Measurements from ENCODE around the gene SLC17A8. TPM values are rescaled to one million over a fixed set of nuclear protein-coding genes. Genes with fewer than 3 reads are reported as not detected.

The SLC17A8 gene
- polyA plus RNA-seq, 1 donor (not counting 4 experiments of a cell fraction or from before 2014, with no cell fraction given) = not detected

- H3K9me1 ChIP-seq (ENCODE audit: control insufficient read depth, extremely low read depth, insufficient read depth, low read length) = no peaks in the 10 kb centered on the region
- no peaks in the 10 kb centered on the region for H3K27me3 ChIP-seq (ENCODE audit: control insufficient read depth, extremely low read depth, insufficient read depth, low read length)
- H3K9ac ChIP-seq (ENCODE audit: control insufficient read depth, extremely low read depth, insufficient read depth, low read length) = no peak overlapping the region
- no peaks in the 10 kb centered on the region for H3K9me3 ChIP-seq (ENCODE audit: control insufficient read depth, low read depth, low read length)
- H3K4me3 ChIP-seq (ENCODE audit: control insufficient read depth in 2 of 3, extremely low read depth in 1 of 3, insufficient read depth in 2 of 3, low read depth in 1 of 3, low read length in 3 of 3) = no peak overlapping the region
- dilution Hi-C loops (cut with MboI; ENCODE audit: extremely low pct_ligation_motif_present, low sequenced_read_pairs) = no loop called here
- no peak overlapping the region for H3K4me2 ChIP-seq (ENCODE audit: control insufficient read depth, extremely low read depth, insufficient read depth, low read depth, low read length)
- no peaks in the 10 kb centered on the region for H3K36me3 ChIP-seq (ENCODE audit: control insufficient read depth in 2 of 2, extremely low read depth in 1 of 2, insufficient read depth in 2 of 2, low read length in 2 of 2)
- TF ChIP-seq EZH2 (IDR thresholded peaks at IDR 0.05; ENCODE audit: low read length) (no peak), CTCF (optimal IDR thresholded peaks at IDR 0.05 in 1 of 3, IDR thresholded peaks at IDR 0.05 in 1 of 3, conservative IDR thresholded peaks at IDR 0.05 in 1 of 3; ENCODE audit: extremely low read depth in 1 of 3, insufficient read depth in 2 of 3, low read length in 3 of 3) (no peak)
- FAIRE-seq = no peak
- no peaks in the 10 kb centered on the region for H4K20me1 ChIP-seq (ENCODE audit: control insufficient read depth, extremely low read depth, insufficient read depth, low read length)
- DNase-seq (ENCODE audit: low read depth, low spot score) = no peak
- no peaks in the 10 kb centered on the region for H3K79me2 ChIP-seq (ENCODE audit: control insufficient read depth, insufficient read depth, low read length)
- H3K4me1 ChIP-seq (ENCODE audit: control insufficient read depth, extremely low read depth, insufficient read depth, low read length) = no peaks in the 10 kb centered on the region
- H2AFZ ChIP-seq (ENCODE audit: control insufficient read depth, low read length) = no peak overlapping the region
- H3K27ac ChIP-seq (ENCODE audit: control insufficient read depth, insufficient read depth, low read length) = no peak overlapping the region
These were observed 11.7 kb upstream of the SLC17A8 start for GRCh38 chr12:100345020-100345767.

DNA sequence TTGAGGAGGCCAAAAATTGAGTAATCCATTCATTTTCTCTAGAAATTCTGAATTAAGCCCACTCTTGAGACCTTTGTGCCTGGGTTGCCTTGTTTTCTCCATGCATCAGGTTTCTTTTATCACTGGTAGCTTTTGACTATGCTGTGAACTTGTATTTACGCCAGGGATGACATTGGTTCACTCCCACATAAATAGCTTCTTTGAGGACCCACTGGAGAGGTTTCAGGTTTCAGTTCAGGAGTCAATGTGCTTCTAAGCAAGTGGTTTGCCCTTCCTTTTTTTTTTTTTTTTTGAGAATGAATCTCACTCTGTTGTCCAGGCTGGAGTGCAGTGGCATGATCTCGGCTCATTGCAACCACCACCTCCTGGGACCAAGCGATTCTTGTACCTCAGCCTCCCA, 10.2 kb upstream of the SLC17A8 start:
- no peaks in the 10 kb centered on the region for H3K36me3 ChIP-seq (ENCODE audit: control insufficient read depth in 2 of 2, extremely low read depth in 1 of 2, insufficient read depth in 2 of 2, low read length in 2 of 2)
- FAIRE-seq (no peak), DNase-seq (ENCODE audit: low read depth, low spot score) (no peak)
- H3K9ac ChIP-seq (ENCODE audit: control insufficient read depth, extremely low read depth, insufficient read depth, low read length) = no peak overlapping the region
- dilution Hi-C loops (cut with MboI; ENCODE audit: extremely low pct_ligation_motif_present, low sequenced_read_pairs) = no loop called here
- H3K79me2 ChIP-seq (ENCODE audit: control insufficient read depth, insufficient read depth, low read length) = no peaks in the 10 kb centered on the region
- no peak overlapping the region for H3K4me2 ChIP-seq (ENCODE audit: control insufficient read depth, extremely low read depth, insufficient read depth, low read depth, low read length)
- H3K27ac ChIP-seq (ENCODE audit: control insufficient read depth, insufficient read depth, low read length) = no peak overlapping the region
- no peaks in the 10 kb centered on the region for H3K4me1 ChIP-seq (ENCODE audit: control insufficient read depth, extremely low read depth, insufficient read depth, low read length)
- H2AFZ ChIP-seq (ENCODE audit: control insufficient read depth, low read length) = no peak overlapping the region
- no peaks in the 10 kb centered on the region for H3K27me3 ChIP-seq (ENCODE audit: control insufficient read depth, extremely low read depth, insufficient read depth, low read length)
- H3K9me3 ChIP-seq (ENCODE audit: control insufficient read depth, low read depth, low read length) = no peaks in the 10 kb centered on the region
- no peaks in the 10 kb centered on the region for H4K20me1 ChIP-seq (ENCODE audit: control insufficient read depth, extremely low read depth, insufficient read depth, low read length)
- no peaks in the 10 kb centered on the region for H3K9me1 ChIP-seq (ENCODE audit: control insufficient read depth, extremely low read depth, insufficient read depth, low read length)
- no peak overlapping the region for H3K4me3 ChIP-seq (ENCODE audit: control insufficient read depth in 2 of 3, extremely low read depth in 1 of 3, insufficient read depth in 2 of 3, low read depth in 1 of 3, low read length in 3 of 3)
- TF ChIP-seq CTCF (optimal IDR thresholded peaks at IDR 0.05 in 1 of 3, IDR thresholded peaks at IDR 0.05 in 1 of 3, conservative IDR thresholded peaks at IDR 0.05 in 1 of 3; ENCODE audit: extremely low read depth in 1 of 3, insufficient read depth in 2 of 3, low read length in 3 of 3) (no peak), EZH2 (IDR thresholded peaks at IDR 0.05; ENCODE audit: low read length) (no peak)

Measured in keratinocyte (primary cell).